GM23338 (cell line): ENCODE data around the gene MRPS15. TPM values are rescaled to one million over a fixed set of nuclear protein-coding genes. Genes with fewer than 3 reads are reported as not detected.

Experiments used
- ATAC-seq: fragments of 200-7000 bp; cut with Tn5 transposase; 3 replicates; pipeline ENCODE4 v1.9.1; 2020
- DNase-seq: peaks from one replicate; pipeline ENCODE4 v3.0.0-alpha.2; 2015; ENCODE audit warnings: low spot score
- H2AFZ ChIP-seq: fragments of 200-600 bp; sonication (generic); 2 replicates; pipeline ENCODE4 v1.8.0; 2016; ENCODE audit warnings: antibody characterized with exemption, mild to moderate bottlenecking, moderate library complexity
- H3F3A ChIP-seq: fragments of 200-600 bp; sonication (generic); replicated peaks from 2 replicates; pipeline ENCODE4 v1.8.0; 2017; ENCODE audit warnings: antibody characterized with exemption, mixed run types, low read depth
- H3K27ac ChIP-seq: fragments of 200-600 bp; sonication (generic); 2 replicates; pipeline ENCODE4 v1.6.1; 2016; ENCODE audit warnings: low read depth
- H3K27me3 ChIP-seq: fragments of 200-600 bp; sonication (generic); 2 replicates; pipeline ENCODE4 v1.8.0; 2016; ENCODE audit warnings: mild to moderate bottlenecking, mixed run types, moderate library complexity; ENCODE audit not compliant: insufficient read depth
- H3K36me3 ChIP-seq: fragments of 200-600 bp; sonication (generic); 2 replicates; pipeline ENCODE4 v1.8.0; 2016; ENCODE audit warnings: mild to moderate bottlenecking; ENCODE audit not compliant: insufficient read depth
- H3K4me1 ChIP-seq: fragments of 200-600 bp; sonication (generic); 2 replicates; pipeline ENCODE4 v1.8.0; 2016; ENCODE audit warnings: mild to moderate bottlenecking, moderate library complexity; ENCODE audit not compliant: insufficient read depth
- H3K4me2 ChIP-seq: fragments of 200-600 bp; sonication (generic); 2 replicates; pipeline ENCODE4 v1.7.1; 2017; ENCODE audit warnings: mixed run types
- H3K4me3 ChIP-seq: fragments of 200-600 bp; sonication (generic); 2 replicates; pipeline ENCODE4 v1.6.1; 2016; ENCODE audit warnings: mixed run types
- H3K79me2 ChIP-seq: fragments of 200-600 bp; sonication (generic); replicated peaks from 2 replicates; pipeline ENCODE4 v1.8.0; 2017; ENCODE audit warnings: mild to moderate bottlenecking; ENCODE audit not compliant: insufficient read depth
- H3K9me2 ChIP-seq: fragments of 200-600 bp; sonication (generic); 2 replicates; pipeline ENCODE4 v1.8.0; 2017; ENCODE audit not compliant: insufficient read depth
- H4K20me1 ChIP-seq: fragments of 200-600 bp; sonication (generic); replicated peaks from 2 replicates; pipeline ENCODE4 v1.8.0; 2017; ENCODE audit warnings: mild to moderate bottlenecking; ENCODE audit not compliant: insufficient read depth
- H3K27ac Mint-ChIP-seq: 2 replicates; pipeline ENCODE4 v1.8.0; 2020; ENCODE audit warnings: inconsistent platforms, mild to moderate bottlenecking, moderate library complexity, mixed read lengths
- H3K27me3 Mint-ChIP-seq: 3 replicates; pipeline ENCODE4 v1.8.0; 2022; ENCODE audit warnings: low read depth, mild to moderate bottlenecking, moderate library complexity, mixed read lengths, inconsistent platforms; ENCODE audit not compliant: insufficient read depth, poor library complexity
- H3K36me3 Mint-ChIP-seq: 3 replicates; pipeline ENCODE4 v1.8.0; 2021; ENCODE audit warnings: low read depth, mild to moderate bottlenecking, inconsistent platforms, moderate library complexity, mixed read lengths
- H3K4me1 Mint-ChIP-seq: 3 replicates; pipeline ENCODE4 v1.8.0; 2020; ENCODE audit warnings: mild to moderate bottlenecking, inconsistent platforms, mixed read lengths
- H3K4me3 Mint-ChIP-seq: 3 replicates; pipeline ENCODE4 v1.8.0; 2021; ENCODE audit warnings: moderate library complexity, mild to moderate bottlenecking, inconsistent platforms, mixed read lengths
- H3K9me3 Mint-ChIP-seq: 3 replicates; pipeline ENCODE4 v1.8.0; 2020; ENCODE audit warnings: moderate library complexity, mild to moderate bottlenecking, inconsistent platforms, mixed read lengths
- CREB1 ChIP-seq: fragments of 250-450 bp; sonication (Bioruptor Pico); IDR thresholded peaks from 2 replicates; pipeline ENCODE4 v1.5.0; 2020; ENCODE audit warnings: low read depth, mild to moderate bottlenecking, moderate library complexity
- CTCF ChIP-seq, 2 experiments: fragments of 200-600 bp in 1 of 2; sonication (generic) in 1 of 2; conservative IDR thresholded peaks; 2 replicates each; pipeline versions ENCODE4 v1.5.1 to v1.6.1; 2016 to 2017; ENCODE audit warnings: antibody characterized with exemption in 2 of 2, low read depth in 2 of 2, mild to moderate bottlenecking in 2 of 2, moderate library complexity in 1 of 2
- ETS1 ChIP-seq: IDR thresholded peaks from 2 replicates; pipeline ENCODE4 v1.6.1; 2016; ENCODE audit warnings: antibody characterized with exemption
- EZH2 ChIP-seq: fragments of 200-600 bp; sonication (generic); IDR thresholded peaks from one replicate; pipeline ENCODE4 v1.8.0; 2017; ENCODE audit warnings: antibody characterized with exemption, mild to moderate bottlenecking, low read depth; ENCODE audit not compliant: unreplicated experiment
- EZH2phosphoT487 ChIP-seq: fragments of 200-600 bp; sonication (generic); IDR thresholded peaks from one replicate; pipeline ENCODE4 v1.8.1; 2018; ENCODE audit warnings: antibody characterized with exemption; ENCODE audit not compliant: unreplicated experiment
- JUNB ChIP-seq: IDR thresholded peaks from one replicate; pipeline ENCODE4 v1.6.1; 2016; ENCODE audit warnings: antibody characterized with exemption; ENCODE audit not compliant: unreplicated experiment
- NANOG ChIP-seq: IDR thresholded peaks from 2 replicates; pipeline ENCODE4 v1.6.1; 2016; ENCODE audit warnings: antibody characterized with exemption, borderline replicate concordance
- POLR2AphosphoS5 ChIP-seq: IDR thresholded peaks from 2 replicates; pipeline ENCODE4 v1.6.1; 2016; ENCODE audit warnings: antibody characterized with exemption, low read depth
- STAT1 ChIP-seq: IDR thresholded peaks from one replicate; pipeline ENCODE4 v1.6.1; 2016; ENCODE audit warnings: antibody characterized with exemption; ENCODE audit not compliant: unreplicated experiment
- ZNF114 ChIP-seq: fragments of 250-450 bp; sonication (Bioruptor Pico); IDR thresholded peaks from 2 replicates; pipeline ENCODE4 v1.5.0; 2020; ENCODE audit warnings: mild to moderate bottlenecking, moderate library complexity
- ZNF331 ChIP-seq: fragments of 250-450 bp; sonication (Bioruptor Pico); IDR thresholded peaks from 2 replicates; pipeline ENCODE4 v1.5.0; 2020; ENCODE audit warnings: low read depth, mild to moderate bottlenecking, moderate library complexity
- polyA plus RNA-seq: library from polyadenylated mRNA; unstranded; fragments of >200 nt; fragmentation: Nextera tagmentation; extraction: Ambion mirVana; gene quantifications from 2 replicates; pipeline ENCODE4 v1.2.1, GENCODE V29; 2016
- total RNA-seq: library from RNA; depleted of rRNA; stranded (reverse); fragments of >200 nt; shearing (Covaris generic); gene quantifications from 2 replicates; pipeline ENCODE4 v1.2.3, GENCODE V29; 2014
- TF ChIP-seq, protein P1 (sequence below): IDR thresholded peaks from one replicate; pipeline ENCODE4 v1.6.1; 2018; ENCODE audit warnings: antibody characterized with exemption; ENCODE audit not compliant: unreplicated experiment
- TF ChIP-seq, protein P2 (sequence below): fragments of 250-450 bp; sonication (Bioruptor Pico); IDR thresholded peaks from 2 replicates; pipeline ENCODE4 v1.5.0; 2020; ENCODE audit warnings: mild to moderate bottlenecking, moderate library complexity

The MRPS15 gene
- total and polyA plus RNA-seq, 2 experiments from 2014 or later: 105 to 311 TPM

DNA sequence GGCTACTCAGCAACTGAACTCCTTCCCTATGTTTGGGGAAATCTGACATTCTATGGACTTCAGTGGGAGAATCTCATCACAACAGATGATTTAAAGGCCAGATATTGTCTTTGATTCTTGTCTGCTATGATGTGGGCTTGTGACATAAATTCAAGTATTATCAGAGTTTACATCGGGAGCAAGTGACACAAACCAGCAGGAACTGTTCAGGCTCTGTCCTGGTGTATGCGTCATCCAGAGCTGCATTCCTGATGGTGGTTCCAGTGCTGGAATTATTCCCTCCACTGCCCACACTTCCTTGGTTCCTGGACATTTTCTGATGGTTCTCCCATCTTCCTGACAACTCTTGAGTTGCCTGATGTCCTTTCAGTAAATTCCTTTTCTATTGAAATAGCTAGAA is 55.7 kb downstream of the MRPS15 start:
- H3K79me2 ChIP-seq: no peaks in the 10 kb centered on the region
- TF ChIP-seq CTCF (conservative IDR thresholded peaks at IDR 0.05; ENCODE audit: low read depth in 2 of 2) (no peak), NANOG (no peak), JUNB (no peak), ZNF331 (no peak), EZH2 (no peak), CREB1 (CRISPR knock-in tag) (no peak), POLR2AphosphoS5 (no peak), EZH2phosphoT487 (no peak), ETS1 (no peak), STAT1 (no peak), ZNF114 (no peak)
- TF ChIP-seq, protein P1, sequence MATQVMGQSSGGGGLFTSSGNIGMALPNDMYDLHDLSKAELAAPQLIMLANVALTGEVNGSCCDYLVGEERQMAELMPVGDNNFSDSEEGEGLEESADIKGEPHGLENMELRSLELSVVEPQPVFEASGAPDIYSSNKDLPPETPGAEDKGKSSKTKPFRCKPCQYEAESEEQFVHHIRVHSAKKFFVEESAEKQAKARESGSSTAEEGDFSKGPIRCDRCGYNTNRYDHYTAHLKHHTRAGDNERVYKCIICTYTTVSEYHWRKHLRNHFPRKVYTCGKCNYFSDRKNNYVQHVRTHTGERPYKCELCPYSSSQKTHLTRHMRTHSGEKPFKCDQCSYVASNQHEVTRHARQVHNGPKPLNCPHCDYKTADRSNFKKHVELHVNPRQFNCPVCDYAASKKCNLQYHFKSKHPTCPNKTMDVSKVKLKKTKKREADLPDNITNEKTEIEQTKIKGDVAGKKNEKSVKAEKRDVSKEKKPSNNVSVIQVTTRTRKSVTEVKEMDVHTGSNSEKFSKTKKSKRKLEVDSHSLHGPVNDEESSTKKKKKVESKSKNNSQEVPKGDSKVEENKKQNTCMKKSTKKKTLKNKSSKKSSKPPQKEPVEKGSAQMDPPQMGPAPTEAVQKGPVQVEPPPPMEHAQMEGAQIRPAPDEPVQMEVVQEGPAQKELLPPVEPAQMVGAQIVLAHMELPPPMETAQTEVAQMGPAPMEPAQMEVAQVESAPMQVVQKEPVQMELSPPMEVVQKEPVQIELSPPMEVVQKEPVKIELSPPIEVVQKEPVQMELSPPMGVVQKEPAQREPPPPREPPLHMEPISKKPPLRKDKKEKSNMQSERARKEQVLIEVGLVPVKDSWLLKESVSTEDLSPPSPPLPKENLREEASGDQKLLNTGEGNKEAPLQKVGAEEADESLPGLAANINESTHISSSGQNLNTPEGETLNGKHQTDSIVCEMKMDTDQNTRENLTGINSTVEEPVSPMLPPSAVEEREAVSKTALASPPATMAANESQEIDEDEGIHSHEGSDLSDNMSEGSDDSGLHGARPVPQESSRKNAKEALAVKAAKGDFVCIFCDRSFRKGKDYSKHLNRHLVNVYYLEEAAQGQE: no peak
- TF ChIP-seq, protein P2, sequence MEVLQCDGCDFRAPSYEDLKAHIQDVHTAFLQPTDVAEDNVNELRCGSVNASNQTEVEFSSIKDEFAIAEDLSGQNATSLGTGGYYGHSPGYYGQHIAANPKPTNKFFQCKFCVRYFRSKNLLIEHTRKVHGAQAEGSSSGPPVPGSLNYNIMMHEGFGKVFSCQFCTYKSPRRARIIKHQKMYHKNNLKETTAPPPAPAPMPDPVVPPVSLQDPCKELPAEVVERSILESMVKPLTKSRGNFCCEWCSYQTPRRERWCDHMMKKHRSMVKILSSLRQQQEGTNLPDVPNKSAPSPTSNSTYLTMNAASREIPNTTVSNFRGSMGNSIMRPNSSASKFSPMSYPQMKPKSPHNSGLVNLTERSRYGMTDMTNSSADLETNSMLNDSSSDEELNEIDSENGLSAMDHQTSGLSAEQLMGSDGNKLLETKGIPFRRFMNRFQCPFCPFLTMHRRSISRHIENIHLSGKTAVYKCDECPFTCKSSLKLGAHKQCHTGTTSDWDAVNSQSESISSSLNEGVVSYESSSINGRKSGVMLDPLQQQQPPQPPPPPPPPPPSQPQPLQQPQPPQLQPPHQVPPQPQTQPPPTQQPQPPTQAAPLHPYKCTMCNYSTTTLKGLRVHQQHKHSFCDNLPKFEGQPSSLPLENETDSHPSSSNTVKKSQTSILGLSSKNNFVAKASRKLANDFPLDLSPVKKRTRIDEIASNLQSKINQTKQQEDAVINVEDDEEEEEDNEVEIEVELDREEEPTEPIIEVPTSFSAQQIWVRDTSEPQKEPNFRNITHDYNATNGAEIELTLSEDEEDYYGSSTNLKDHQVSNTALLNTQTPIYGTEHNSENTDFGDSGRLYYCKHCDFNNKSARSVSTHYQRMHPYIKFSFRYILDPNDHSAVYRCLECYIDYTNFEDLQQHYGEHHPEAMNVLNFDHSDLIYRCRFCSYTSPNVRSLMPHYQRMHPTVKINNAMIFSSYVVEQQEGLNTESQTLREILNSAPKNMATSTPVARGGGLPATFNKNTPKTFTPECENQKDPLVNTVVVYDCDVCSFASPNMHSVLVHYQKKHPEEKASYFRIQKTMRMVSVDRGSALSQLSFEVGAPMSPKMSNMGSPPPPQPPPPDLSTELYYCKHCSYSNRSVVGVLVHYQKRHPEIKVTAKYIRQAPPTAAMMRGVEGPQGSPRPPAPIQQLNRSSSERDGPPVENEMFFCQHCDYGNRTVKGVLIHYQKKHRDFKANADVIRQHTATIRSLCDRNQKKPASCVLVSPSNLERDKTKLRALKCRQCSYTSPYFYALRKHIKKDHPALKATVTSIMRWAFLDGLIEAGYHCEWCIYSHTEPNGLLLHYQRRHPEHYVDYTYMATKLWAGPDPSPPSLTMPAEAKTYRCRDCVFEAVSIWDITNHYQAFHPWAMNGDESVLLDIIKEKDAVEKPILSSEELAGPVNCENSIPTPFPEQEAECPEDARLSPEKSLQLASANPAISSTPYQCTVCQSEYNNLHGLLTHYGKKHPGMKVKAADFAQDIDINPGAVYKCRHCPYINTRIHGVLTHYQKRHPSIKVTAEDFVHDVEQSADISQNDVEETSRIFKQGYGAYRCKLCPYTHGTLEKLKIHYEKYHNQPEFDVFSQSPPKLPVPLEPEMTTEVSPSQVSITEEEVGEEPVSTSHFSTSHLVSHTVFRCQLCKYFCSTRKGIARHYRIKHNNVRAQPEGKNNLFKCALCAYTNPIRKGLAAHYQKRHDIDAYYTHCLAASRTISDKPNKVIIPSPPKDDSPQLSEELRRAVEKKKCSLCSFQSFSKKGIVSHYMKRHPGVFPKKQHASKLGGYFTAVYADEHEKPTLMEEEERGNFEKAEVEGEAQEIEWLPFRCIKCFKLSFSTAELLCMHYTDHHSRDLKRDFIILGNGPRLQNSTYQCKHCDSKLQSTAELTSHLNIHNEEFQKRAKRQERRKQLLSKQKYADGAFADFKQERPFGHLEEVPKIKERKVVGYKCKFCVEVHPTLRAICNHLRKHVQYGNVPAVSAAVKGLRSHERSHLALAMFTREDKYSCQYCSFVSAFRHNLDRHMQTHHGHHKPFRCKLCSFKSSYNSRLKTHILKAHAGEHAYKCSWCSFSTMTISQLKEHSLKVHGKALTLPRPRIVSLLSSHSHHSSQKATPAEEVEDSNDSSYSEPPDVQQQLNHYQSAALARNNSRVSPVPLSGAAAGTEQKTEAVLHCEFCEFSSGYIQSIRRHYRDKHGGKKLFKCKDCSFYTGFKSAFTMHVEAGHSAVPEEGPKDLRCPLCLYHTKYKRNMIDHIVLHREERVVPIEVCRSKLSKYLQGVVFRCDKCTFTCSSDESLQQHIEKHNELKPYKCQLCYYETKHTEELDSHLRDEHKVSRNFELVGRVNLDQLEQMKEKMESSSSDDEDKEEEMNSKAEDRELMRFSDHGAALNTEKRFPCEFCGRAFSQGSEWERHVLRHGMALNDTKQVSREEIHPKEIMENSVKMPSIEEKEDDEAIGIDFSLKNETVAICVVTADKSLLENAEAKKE (CRISPR knock-in tag): no peak
- Mint-ChIP-seq H3K27ac (no peak overlapping the region), H3K9me3 (no peaks in the 10 kb centered on the region; the same call in 2 of the 3 replicates), H3K4me1 (peaks cover 5% of the 10 kb centered on the region), H3K36me3 (0 out of 3 replicates have a peak, but pooled peaks cover 2% of the 10 kb centered on the region), H3K27me3 (peaks cover 4% of the 10 kb centered on the region), H3K4me3 (no peak overlapping the region)
- no peak for ATAC-seq
- H3K4me2 ChIP-seq: no peak overlapping the region
- H3F3A ChIP-seq: no peaks in the 10 kb centered on the region
- no peak for DNase-seq
- H3K36me3 ChIP-seq: no peaks in the 10 kb centered on the region
- no peaks in the 10 kb centered on the region for H3K4me1 ChIP-seq
- no peak overlapping the region for H3K4me3 ChIP-seq
- no peaks in the 10 kb centered on the region for H4K20me1 ChIP-seq
- H2AFZ ChIP-seq: no peak overlapping the region
- no peaks in the 10 kb centered on the region for H3K9me2 ChIP-seq
- H3K27me3 ChIP-seq: no peaks in the 10 kb centered on the region
- no peak overlapping the region for H3K27ac ChIP-seq
